ENCODE data around the gene TENM4. TPM values are rescaled to one million over a fixed set of nuclear protein-coding genes. Genes with fewer than 3 reads are reported as not detected.
A peak's percentile ranks its signal among the peaks of the same experiment; 100 is the strongest.

Gene TENM4
- total RNA-seq, 4 donors from 2014 or later: 1.1 to 2.7 (median 2.0) TPM

- Histone ChIP-seq H3K4me3 (no peak overlapping the region), H3K4me1 (no peaks in the 10 kb centered on the region), H3K9me3 (no peaks in the 10 kb centered on the region), H3K27me3 (no peaks in the 10 kb centered on the region), H3K36me3 (no peaks in the 10 kb centered on the region), H3K27ac (no peak overlapping the region)
- TF ChIP-seq POLR2A (IDR thresholded peaks at IDR 0.05): no peak
- no peak for TF ChIP-seq CTCF (IDR thresholded peaks at IDR 0.05)
- DNase-seq: no peak
These were observed 371.3 kb downstream of the TENM4 start for GRCh38 chr11:79069504-79069903.

- Histone ChIP-seq H3K27ac (no peak overlapping the region), H3K4me3 (no peak overlapping the region), H3K4me1 (no peaks in the 10 kb centered on the region), H3K27me3 (no peaks in the 10 kb centered on the region), H3K36me3 (no peaks in the 10 kb centered on the region), H3K9me3 (no peaks in the 10 kb centered on the region)
- no peak for DNase-seq
- TF ChIP-seq CTCF (IDR thresholded peaks at IDR 0.05): no peak
- TF ChIP-seq POLR2A (IDR thresholded peaks at IDR 0.05): no peak
These were observed 372.5 kb downstream of the TENM4 start for GRCh38 chr11:79068356-79068755.

GRCh38 chr11:79067352-79067679 lies 373.5 kb downstream of the TENM4 start:
- no peaks in the 10 kb centered on the region for H3K4me1 ChIP-seq
- TF ChIP-seq POLR2A (IDR thresholded peaks at IDR 0.05) (no peak), CTCF (IDR thresholded peaks at IDR 0.05) (no peak)
- DNase-seq: no peak
- no peak overlapping the region for H3K27ac ChIP-seq
- H3K36me3 ChIP-seq: no peaks in the 10 kb centered on the region
- no peak overlapping the region for H3K4me3 ChIP-seq
- no peaks in the 10 kb centered on the region for H3K9me3 ChIP-seq
- H3K27me3 ChIP-seq: no peaks in the 10 kb centered on the region

DNA sequence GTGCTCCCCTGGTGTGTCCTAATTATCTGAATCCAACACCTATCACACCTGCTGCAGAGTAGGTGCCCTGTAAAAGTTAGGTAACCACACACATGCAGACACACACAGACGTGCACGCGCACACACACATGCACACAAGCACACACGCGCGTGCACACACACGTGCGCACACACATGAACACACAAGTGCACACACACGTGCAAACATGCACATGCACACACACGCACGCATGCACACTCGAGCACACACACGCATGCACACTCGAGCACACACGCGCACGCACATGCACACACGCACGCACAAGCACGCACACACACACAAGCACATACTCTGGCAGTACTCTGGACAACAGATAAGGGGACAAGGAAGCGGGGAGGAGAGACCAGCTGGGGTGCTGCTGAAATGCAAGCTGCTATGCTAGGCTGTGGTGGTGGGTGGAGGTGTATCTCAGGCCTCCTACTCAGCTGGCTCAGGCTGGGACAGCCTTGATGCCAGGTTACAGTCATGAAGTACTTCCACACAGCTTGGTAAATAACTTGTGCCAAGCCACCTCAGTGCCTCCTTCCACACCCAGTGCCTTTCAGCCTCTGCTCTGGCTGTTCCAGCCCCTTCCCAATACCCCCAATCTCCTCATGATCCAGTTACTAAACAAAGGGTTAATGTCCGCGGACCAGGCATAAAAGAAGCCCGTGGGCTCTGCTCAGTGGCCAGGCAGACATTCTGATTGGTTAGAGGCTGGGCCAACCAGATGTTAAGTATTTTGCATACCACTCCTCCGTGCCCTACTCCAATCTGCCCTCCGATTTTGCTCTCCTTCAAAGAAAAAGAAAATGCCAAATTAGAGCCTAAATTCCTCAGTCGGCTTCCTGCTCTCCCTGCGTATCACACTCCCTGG lies 374.1 kb downstream of the TENM4 start:
- Histone ChIP-seq H3K4me1 (no peaks in the 10 kb centered on the region), H3K27ac (no peak overlapping the region), H3K9me3 (no peaks in the 10 kb centered on the region), H3K36me3 (no peaks in the 10 kb centered on the region), H3K4me3 (no peak overlapping the region), H3K27me3 (no peaks in the 10 kb centered on the region)
- no peak for DNase-seq
- no peak for TF ChIP-seq CTCF (IDR thresholded peaks at IDR 0.05)
- TF ChIP-seq POLR2A (IDR thresholded peaks at IDR 0.05): no peak

- no peak for TF ChIP-seq POLR2A (IDR thresholded peaks at IDR 0.05)
- peak in 1 of 6 experiments; percentile 16 for TF ChIP-seq CTCF (IDR thresholded peaks at IDR 0.05)
- H3K27ac ChIP-seq: no peak overlapping the region
- H3K4me3 ChIP-seq: no peak overlapping the region
- DNase-seq: no peak
- no peaks in the 10 kb centered on the region for H3K36me3 ChIP-seq
- H3K9me3 ChIP-seq: no peaks in the 10 kb centered on the region
- no peaks in the 10 kb centered on the region for H3K27me3 ChIP-seq
- no peaks in the 10 kb centered on the region for H3K4me1 ChIP-seq
These were observed 377.7 kb downstream of the TENM4 start for GRCh38 chr11:79062814-79063762.

Data from Peyer's patch (tissue), 4 donors.